Liver (tissue), 3 donors: ENCODE measurements around the gene GRK5.

ENCODE experiments used
- EGR1 ChIP-seq, 2 donors: IDR thresholded peaks; 2 replicates each; pipeline ENCODE4 v1.6.1; 2016 to 2018; ENCODE audit warnings: antibody characterized with exemption in 2 of 2, low read depth in 2 of 2
- FOXA1 ChIP-seq: IDR thresholded peaks from 2 replicates; pipeline ENCODE4 v1.6.1; 2016; ENCODE audit warnings: antibody characterized with exemption
- JUND ChIP-seq, 2 donors: IDR thresholded peaks; 2 replicates each; pipeline ENCODE4 v1.6.1; 2016; ENCODE audit warnings: antibody characterized with exemption in 2 of 2
- RXRA ChIP-seq, 2 donors: IDR thresholded peaks; 2 replicates each; pipeline ENCODE4 v1.6.1; 2017 to 2018; ENCODE audit warnings: antibody characterized with exemption in 2 of 2, mild to moderate bottlenecking in 1 of 2
- SP1 ChIP-seq: IDR thresholded peaks from 2 replicates; pipeline ENCODE4 v1.6.1; 2018; ENCODE audit warnings: antibody characterized with exemption, mild to moderate bottlenecking
- TAF1 ChIP-seq: conservative IDR thresholded peaks from 2 replicates; pipeline ENCODE4 v1.6.1; 2016; ENCODE audit warnings: antibody characterized with exemption, mild to moderate bottlenecking
- YY1 ChIP-seq: IDR thresholded peaks from 2 replicates; pipeline ENCODE4 v1.6.1; 2016; ENCODE audit warnings: antibody characterized with exemption, mild to moderate bottlenecking
- TF ChIP-seq, protein P1 (sequence below): fragments of 150-350 bp; IDR thresholded peaks from 2 replicates; pipeline ENCODE4 v1.5.1; 2017; ENCODE audit warnings: improper control_type of control experiment, low read depth, low read length; ENCODE audit not compliant: missing input control
- TF ChIP-seq, protein P2 (sequence below): IDR thresholded peaks from 2 replicates; pipeline ENCODE4 v1.6.1; 2016; ENCODE audit warnings: antibody characterized with exemption
- TF ChIP-seq, protein P3 (sequence below): IDR thresholded peaks from 2 replicates; pipeline ENCODE4 v1.6.1; 2016; ENCODE audit warnings: antibody characterized with exemption
- TF ChIP-seq, protein P4 (sequence below): IDR thresholded peaks from 2 replicates; pipeline ENCODE4 v1.6.1; 2016; ENCODE audit warnings: antibody characterized with exemption, mild to moderate bottlenecking
- TF ChIP-seq, protein P5 (sequence below): IDR thresholded peaks from 2 replicates; pipeline ENCODE4 v1.6.1; 2016; ENCODE audit warnings: antibody characterized with exemption
- donor health status: healthy.
- donor health status: healthy.

DNA sequence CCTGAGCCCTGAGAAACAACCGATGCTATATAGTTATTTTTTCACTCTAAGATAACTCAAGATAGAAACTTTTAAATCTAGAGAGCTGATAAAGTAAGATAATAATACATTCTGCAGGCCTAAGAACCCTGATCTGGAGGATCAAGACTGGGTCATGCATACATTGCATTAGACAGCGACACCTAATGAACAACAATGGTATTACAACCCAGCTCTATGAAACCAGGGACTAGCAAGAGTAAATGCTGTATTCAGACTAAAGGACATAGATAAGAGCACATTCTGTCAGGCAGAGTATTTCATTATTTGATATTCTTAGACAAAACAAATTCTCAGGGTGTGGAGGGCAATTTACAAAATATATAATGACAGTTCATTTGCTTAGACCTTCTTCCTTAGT lies 148.6 kb downstream of the GRK5 start:
- TF ChIP-seq, protein P1, sequence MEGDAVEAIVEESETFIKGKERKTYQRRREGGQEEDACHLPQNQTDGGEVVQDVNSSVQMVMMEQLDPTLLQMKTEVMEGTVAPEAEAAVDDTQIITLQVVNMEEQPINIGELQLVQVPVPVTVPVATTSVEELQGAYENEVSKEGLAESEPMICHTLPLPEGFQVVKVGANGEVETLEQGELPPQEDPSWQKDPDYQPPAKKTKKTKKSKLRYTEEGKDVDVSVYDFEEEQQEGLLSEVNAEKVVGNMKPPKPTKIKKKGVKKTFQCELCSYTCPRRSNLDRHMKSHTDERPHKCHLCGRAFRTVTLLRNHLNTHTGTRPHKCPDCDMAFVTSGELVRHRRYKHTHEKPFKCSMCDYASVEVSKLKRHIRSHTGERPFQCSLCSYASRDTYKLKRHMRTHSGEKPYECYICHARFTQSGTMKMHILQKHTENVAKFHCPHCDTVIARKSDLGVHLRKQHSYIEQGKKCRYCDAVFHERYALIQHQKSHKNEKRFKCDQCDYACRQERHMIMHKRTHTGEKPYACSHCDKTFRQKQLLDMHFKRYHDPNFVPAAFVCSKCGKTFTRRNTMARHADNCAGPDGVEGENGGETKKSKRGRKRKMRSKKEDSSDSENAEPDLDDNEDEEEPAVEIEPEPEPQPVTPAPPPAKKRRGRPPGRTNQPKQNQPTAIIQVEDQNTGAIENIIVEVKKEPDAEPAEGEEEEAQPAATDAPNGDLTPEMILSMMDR = peak; percentile 13
- TF ChIP-seq, protein P2, sequence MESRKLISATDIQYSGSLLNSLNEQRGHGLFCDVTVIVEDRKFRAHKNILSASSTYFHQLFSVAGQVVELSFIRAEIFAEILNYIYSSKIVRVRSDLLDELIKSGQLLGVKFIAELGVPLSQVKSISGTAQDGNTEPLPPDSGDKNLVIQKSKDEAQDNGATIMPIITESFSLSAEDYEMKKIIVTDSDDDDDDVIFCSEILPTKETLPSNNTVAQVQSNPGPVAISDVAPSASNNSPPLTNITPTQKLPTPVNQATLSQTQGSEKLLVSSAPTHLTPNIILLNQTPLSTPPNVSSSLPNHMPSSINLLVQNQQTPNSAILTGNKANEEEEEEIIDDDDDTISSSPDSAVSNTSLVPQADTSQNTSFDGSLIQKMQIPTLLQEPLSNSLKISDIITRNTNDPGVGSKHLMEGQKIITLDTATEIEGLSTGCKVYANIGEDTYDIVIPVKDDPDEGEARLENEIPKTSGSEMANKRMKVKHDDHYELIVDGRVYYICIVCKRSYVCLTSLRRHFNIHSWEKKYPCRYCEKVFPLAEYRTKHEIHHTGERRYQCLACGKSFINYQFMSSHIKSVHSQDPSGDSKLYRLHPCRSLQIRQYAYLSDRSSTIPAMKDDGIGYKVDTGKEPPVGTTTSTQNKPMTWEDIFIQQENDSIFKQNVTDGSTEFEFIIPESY = no peak
- TF ChIP-seq, protein P3, sequence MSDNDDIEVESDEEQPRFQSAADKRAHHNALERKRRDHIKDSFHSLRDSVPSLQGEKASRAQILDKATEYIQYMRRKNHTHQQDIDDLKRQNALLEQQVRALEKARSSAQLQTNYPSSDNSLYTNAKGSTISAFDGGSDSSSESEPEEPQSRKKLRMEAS = no peak
- TF ChIP-seq, protein P4, sequence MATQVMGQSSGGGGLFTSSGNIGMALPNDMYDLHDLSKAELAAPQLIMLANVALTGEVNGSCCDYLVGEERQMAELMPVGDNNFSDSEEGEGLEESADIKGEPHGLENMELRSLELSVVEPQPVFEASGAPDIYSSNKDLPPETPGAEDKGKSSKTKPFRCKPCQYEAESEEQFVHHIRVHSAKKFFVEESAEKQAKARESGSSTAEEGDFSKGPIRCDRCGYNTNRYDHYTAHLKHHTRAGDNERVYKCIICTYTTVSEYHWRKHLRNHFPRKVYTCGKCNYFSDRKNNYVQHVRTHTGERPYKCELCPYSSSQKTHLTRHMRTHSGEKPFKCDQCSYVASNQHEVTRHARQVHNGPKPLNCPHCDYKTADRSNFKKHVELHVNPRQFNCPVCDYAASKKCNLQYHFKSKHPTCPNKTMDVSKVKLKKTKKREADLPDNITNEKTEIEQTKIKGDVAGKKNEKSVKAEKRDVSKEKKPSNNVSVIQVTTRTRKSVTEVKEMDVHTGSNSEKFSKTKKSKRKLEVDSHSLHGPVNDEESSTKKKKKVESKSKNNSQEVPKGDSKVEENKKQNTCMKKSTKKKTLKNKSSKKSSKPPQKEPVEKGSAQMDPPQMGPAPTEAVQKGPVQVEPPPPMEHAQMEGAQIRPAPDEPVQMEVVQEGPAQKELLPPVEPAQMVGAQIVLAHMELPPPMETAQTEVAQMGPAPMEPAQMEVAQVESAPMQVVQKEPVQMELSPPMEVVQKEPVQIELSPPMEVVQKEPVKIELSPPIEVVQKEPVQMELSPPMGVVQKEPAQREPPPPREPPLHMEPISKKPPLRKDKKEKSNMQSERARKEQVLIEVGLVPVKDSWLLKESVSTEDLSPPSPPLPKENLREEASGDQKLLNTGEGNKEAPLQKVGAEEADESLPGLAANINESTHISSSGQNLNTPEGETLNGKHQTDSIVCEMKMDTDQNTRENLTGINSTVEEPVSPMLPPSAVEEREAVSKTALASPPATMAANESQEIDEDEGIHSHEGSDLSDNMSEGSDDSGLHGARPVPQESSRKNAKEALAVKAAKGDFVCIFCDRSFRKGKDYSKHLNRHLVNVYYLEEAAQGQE = no peak
- TF ChIP-seq TAF1 (no peak), YY1 (no peak), FOXA1 (no peak), SP1 (no peak), JUND (IDR thresholded peaks at IDR 0.05) (no peak), RXRA (IDR thresholded peaks at IDR 0.05) (no peak), EGR1 (IDR thresholded peaks at IDR 0.05; ENCODE audit: low read depth in 2 of 2) (no peak)
- TF ChIP-seq, protein P5, sequence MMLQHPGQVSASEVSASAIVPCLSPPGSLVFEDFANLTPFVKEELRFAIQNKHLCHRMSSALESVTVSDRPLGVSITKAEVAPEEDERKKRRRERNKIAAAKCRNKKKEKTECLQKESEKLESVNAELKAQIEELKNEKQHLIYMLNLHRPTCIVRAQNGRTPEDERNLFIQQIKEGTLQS = no peak
